Neural crest cell (in vitro differentiated cells): Measurements from ENCODE around the gene ZBTB20. TPM values are rescaled to one million over a fixed set of nuclear protein-coding genes. Genes with fewer than 3 reads are reported as not detected.

Experiments
- DNase-seq: peaks from one replicate; pipeline ENCODE4 v3.0.0; 2021; ENCODE audit warnings: low read depth, mixed read lengths, low spot score
- H3K27ac Mint-ChIP-seq: one replicate; pipeline ENCODE4 v1.8.0; 2021; ENCODE audit warnings: mild to moderate bottlenecking, mixed read lengths; ENCODE audit not compliant: unreplicated experiment
- H3K27me3 Mint-ChIP-seq: 2 replicates; pipeline ENCODE4 v1.8.0; 2021; ENCODE audit warnings: low read depth, mild to moderate bottlenecking, mixed read lengths
- H3K36me3 Mint-ChIP-seq: 2 replicates; pipeline ENCODE4 v1.8.0; 2021; ENCODE audit warnings: low read depth, mild to moderate bottlenecking, mixed read lengths
- H3K4me1 Mint-ChIP-seq: 2 replicates; pipeline ENCODE4 v1.8.0; 2021; ENCODE audit warnings: mixed read lengths
- H3K4me3 Mint-ChIP-seq: one replicate; pipeline ENCODE4 v1.8.0; 2021; ENCODE audit warnings: mild to moderate bottlenecking, mixed read lengths
- H3K9me3 Mint-ChIP-seq: 2 replicates; pipeline ENCODE4 v1.8.0; 2021; ENCODE audit warnings: mixed read lengths
- CTCF ChIP-seq: fragments of 200-600 bp; sonication (generic); conservative IDR thresholded peaks from 2 replicates; pipeline ENCODE4 v1.5.0; 2021; ENCODE audit warnings: antibody characterized with exemption, mild to moderate bottlenecking
- total RNA-seq: library from RNA; stranded (reverse); gene quantifications from 2 replicates; pipeline ENCODE4 v1.2.1, GENCODE V29; 2021

ZBTB20 gene
- total RNA-seq, 1 donor from 2014 or later = 12.4 TPM

- Mint-ChIP-seq H3K27ac (no peak overlapping the region), H3K27me3 (no peaks in the 10 kb centered on the region), H3K9me3 (no peaks in the 10 kb centered on the region), H3K36me3 (no peaks in the 10 kb centered on the region), H3K4me1 (peaks cover 9% of the 10 kb centered on the region), H3K4me3 (no peak overlapping the region)
- no peak for DNase-seq
- TF ChIP-seq CTCF = no peak
Measured at GRCh38 chr3:114445233-114445632, 701.9 kb downstream of the ZBTB20 start.

GRCh38 chr3:114444216-114444615, 702.9 kb downstream of the ZBTB20 start:
- H3K4me1 Mint-ChIP-seq = peaks cover 6% of the 10 kb centered on the region
- H3K36me3 Mint-ChIP-seq = no peaks in the 10 kb centered on the region

GRCh38 chr3:114442246-114442645, 704.8 kb downstream of the ZBTB20 start:
- Mint-ChIP-seq H3K4me1 (peaks cover 5% of the 10 kb centered on the region), H3K27ac (no peak overlapping the region), H3K27me3 (no peaks in the 10 kb centered on the region), H3K9me3 (no peaks in the 10 kb centered on the region), H3K36me3 (no peaks in the 10 kb centered on the region), H3K4me3 (no peak overlapping the region)
- no peak for TF ChIP-seq CTCF
- DNase-seq = no peak

More at GRCh38 chr3:114444216-114444615, 702.9 kb downstream of the ZBTB20 start:
- Mint-ChIP-seq H3K4me3 (no peak overlapping the region), H3K27ac (no peak overlapping the region), H3K27me3 (no peaks in the 10 kb centered on the region), H3K9me3 (no peaks in the 10 kb centered on the region)
- TF ChIP-seq CTCF = no peak
- no peak for DNase-seq

GRCh38 chr3:114441386-114441785, 705.7 kb downstream of the ZBTB20 start:
- Mint-ChIP-seq H3K4me3 (no peak overlapping the region), H3K27ac (no peak overlapping the region), H3K27me3 (no peaks in the 10 kb centered on the region), H3K36me3 (no peaks in the 10 kb centered on the region), H3K9me3 (no peaks in the 10 kb centered on the region), H3K4me1 (peaks cover 5% of the 10 kb centered on the region)
- TF ChIP-seq CTCF = no peak
- no peak for DNase-seq

- Mint-ChIP-seq H3K36me3 (no peaks in the 10 kb centered on the region), H3K4me3 (no peak overlapping the region), H3K9me3 (no peaks in the 10 kb centered on the region), H3K4me1 (peaks cover 5% of the 10 kb centered on the region), H3K27ac (no peak overlapping the region), H3K27me3 (no peaks in the 10 kb centered on the region)
- DNase-seq = no peak
- TF ChIP-seq CTCF = no peak
Measured at GRCh38 chr3:114440700-114441099, 706.4 kb downstream of the ZBTB20 start.

GRCh38 chr3:114439284-114439683, 707.8 kb downstream of the ZBTB20 start:
- no peaks in the 10 kb centered on the region for H3K27me3 Mint-ChIP-seq
- DNase-seq = no peak
- no peaks in the 10 kb centered on the region for H3K9me3 Mint-ChIP-seq
- no peaks in the 10 kb centered on the region for H3K4me1 Mint-ChIP-seq
- no peak overlapping the region for H3K27ac Mint-ChIP-seq
- no peak overlapping the region for H3K4me3 Mint-ChIP-seq
- no peaks in the 10 kb centered on the region for H3K36me3 Mint-ChIP-seq
- no peak for TF ChIP-seq CTCF
